H1 (cell line): ENCODE results near the gene ZNF622. TPM values are rescaled to one million over a fixed set of nuclear protein-coding genes. Genes with fewer than 3 reads are reported as not detected.

Source experiments
- CTCF ChIA-PET: fragments of 300-600 bp; sonication (Branson Sonifier 250); formaldehyde crosslinking; loops from one replicate; lab custom pipeline; 2021; ENCODE audit not compliant: partially characterized antibody; lab: Charles Lee
- POLR2A ChIA-PET: fragments of 300-600 bp; sonication (Branson Sonifier 250); formaldehyde crosslinking; loops from one replicate; lab custom pipeline; 2021; ENCODE audit warnings: inconsistent platforms; ENCODE audit not compliant: partially characterized antibody; lab: Charles Lee
- DNase-seq, 2 experiments: peaks; one replicate each; pipeline versions ENCODE4 v3.0.0 to v3.0.0-alpha.2; 2010 to 2022; ENCODE audit warnings: low spot score in 2 of 2, low read depth in 1 of 2, mixed read lengths in 1 of 2
- FAIRE-seq: peaks from 2 replicates; lab custom pipeline; 2011; peaks lifted over from hg19 to GRCh38; lab: Jason Lieb, UNC
- H2AFZ ChIP-seq: 2 replicates; pipeline ENCODE4 v1.8.1; 2012; ENCODE audit warnings: low read length, inconsistent platforms
- H2AK5ac ChIP-seq: 2 replicates; pipeline ENCODE4 v1.6.1; 2013; ENCODE audit warnings: low read depth, low read length
- H2BK120ac ChIP-seq: replicated peaks from 2 replicates; pipeline ENCODE3; 2013; ENCODE audit warnings: low read depth, low read length, inconsistent platforms
- H2BK12ac ChIP-seq: 2 replicates; pipeline ENCODE4 v1.6.1; 2013; ENCODE audit warnings: low read depth, low read length
- H2BK15ac ChIP-seq: 2 replicates; pipeline ENCODE4 v1.6.1; 2013; ENCODE audit warnings: low read length
- H2BK20ac ChIP-seq: 2 replicates; pipeline ENCODE4 v1.6.1; 2013; ENCODE audit warnings: low read length
- H2BK5ac ChIP-seq: 2 replicates; pipeline ENCODE4 v1.6.1; 2013; ENCODE audit warnings: low read depth, low read length
- H3K14ac ChIP-seq: 2 replicates; pipeline ENCODE4 v1.6.1; 2013; ENCODE audit warnings: inconsistent platforms; ENCODE audit not compliant: insufficient read length
- H3K18ac ChIP-seq: 2 replicates; pipeline ENCODE4 v1.6.1; 2013; ENCODE audit warnings: low read length; ENCODE audit errors: extremely low read depth
- H3K23ac ChIP-seq: 2 replicates; pipeline ENCODE4 v1.6.1; 2013; ENCODE audit warnings: inconsistent platforms; ENCODE audit not compliant: insufficient read length
- H3K23me2 ChIP-seq: 2 replicates; pipeline ENCODE4 v1.6.1; 2013; ENCODE audit warnings: low read depth, low read length
- H3K27ac ChIP-seq: 2 replicates; pipeline ENCODE4 v1.6.1; 2011; ENCODE audit warnings: low read depth, low read length, inconsistent platforms
- H3K27me3 ChIP-seq, 4 experiments: replicated peaks in 1 of 4; 1 replicate in 1 of 4; 2 replicates in 3 of 4; pipeline versions ENCODE4 v1.6.1 to v1.8.1; 2011 to 2013; ENCODE audit warnings: low read length in 3 of 4, mild to moderate bottlenecking in 3 of 4, inconsistent platforms in 2 of 4, mixed read lengths in 2 of 4, moderate library complexity in 1 of 4; ENCODE audit not compliant: control insufficient read depth in 3 of 4, insufficient read depth in 3 of 4; ENCODE audit errors: extremely low read depth in 1 of 4
- H3K36me3 ChIP-seq, 4 experiments: 2 replicates each; pipeline versions ENCODE4 v1.6.1 to v1.8.1; 2011 to 2013; ENCODE audit warnings: mild to moderate bottlenecking in 4 of 4, low read length in 3 of 4, moderate library complexity in 2 of 4, control low read depth in 1 of 4, inconsistent platforms in 1 of 4; ENCODE audit not compliant: insufficient read depth in 4 of 4, control insufficient read depth in 2 of 4
- H3K4ac ChIP-seq: replicated peaks from 2 replicates; pipeline ENCODE3; 2013; ENCODE audit warnings: low read length, low read depth, mixed read lengths, inconsistent platforms; ENCODE audit not compliant: insufficient read length
- H3K4me1 ChIP-seq, 4 experiments: replicated peaks in 1 of 4; 1 replicate in 1 of 4; 2 replicates in 3 of 4; pipeline versions ENCODE4 v1.6.1 to v1.8.1; 2011 to 2013; ENCODE audit warnings: low read length in 3 of 4, inconsistent platforms in 2 of 4, mixed read lengths in 1 of 4; ENCODE audit not compliant: insufficient read depth in 4 of 4, control insufficient read depth in 3 of 4
- H3K4me2 ChIP-seq, 2 experiments: 2 replicates each; pipeline versions ENCODE4 v1.6.1 to v1.8.1; 2011 to 2013; ENCODE audit warnings: low read depth in 2 of 2, low read length in 2 of 2, control low read depth in 1 of 2, inconsistent platforms in 1 of 2, mild to moderate bottlenecking in 1 of 2; ENCODE audit not compliant: insufficient read depth in 1 of 2
- H3K4me3 ChIP-seq, 4 experiments: fragments of 200-600, 300-600 bp in 1 of 4; sonication (generic), shearing (Covaris generic), sonication (Bioruptor Twin) in 1 of 4; 2 replicates each; pipeline versions ENCODE4 v1.5.1 to v1.8.1; 2011 to 2016; ENCODE audit warnings: low read length in 4 of 4, low read depth in 3 of 4, control low read depth in 2 of 4, inconsistent platforms in 2 of 4, mild to moderate bottlenecking in 2 of 4, mixed read lengths in 1 of 4, moderate library complexity in 1 of 4; ENCODE audit not compliant: insufficient read depth in 2 of 4; ENCODE audit errors: extremely low read depth in 1 of 4
- H3K56ac ChIP-seq: replicated peaks from 2 replicates; pipeline ENCODE3; 2013; ENCODE audit warnings: low read depth, mild to moderate bottlenecking, mixed read lengths, low read length, inconsistent platforms; ENCODE audit not compliant: insufficient read length
- H3K79me1 ChIP-seq: 2 replicates; pipeline ENCODE4 v1.6.1; 2013; ENCODE audit warnings: low read depth, low read length, control low read depth
- H3K79me2 ChIP-seq, 2 experiments: 2 replicates each; pipeline versions ENCODE4 v1.6.1 to v1.8.1; 2012 to 2013; ENCODE audit warnings: low read length in 2 of 2, mild to moderate bottlenecking in 2 of 2, inconsistent platforms in 1 of 2; ENCODE audit not compliant: insufficient read depth in 2 of 2, control insufficient read depth in 1 of 2
- H3K9ac ChIP-seq, 4 experiments: replicated peaks in 1 of 4; 1 replicate in 1 of 4; 2 replicates in 3 of 4; pipeline versions ENCODE4 v1.6.1 to v1.8.1; 2011 to 2013; ENCODE audit warnings: low read depth in 3 of 4, low read length in 3 of 4, control low read depth in 2 of 4, mild to moderate bottlenecking in 2 of 4, moderate library complexity in 2 of 4, inconsistent platforms in 1 of 4; ENCODE audit errors: extremely low read depth in 1 of 4
- H3K9me3 ChIP-seq, 2 experiments: 2 replicates each; pipeline versions ENCODE4 v1.6.1 to v1.8.1; 2012 to 2013; ENCODE audit warnings: mild to moderate bottlenecking in 2 of 2, moderate library complexity in 2 of 2, control low read depth in 1 of 2, inconsistent platforms in 1 of 2, low read depth in 1 of 2, low read length in 1 of 2, mixed read lengths in 1 of 2; ENCODE audit not compliant: insufficient read depth in 2 of 2
- H4K20me1 ChIP-seq, 2 experiments: replicated peaks in 1 of 2; 2 replicates each; pipeline versions ENCODE3 to v1.8.1; 2011 to 2013; ENCODE audit warnings: inconsistent platforms in 2 of 2, low read length in 2 of 2, mild to moderate bottlenecking in 1 of 2; ENCODE audit not compliant: insufficient read depth in 2 of 2, control insufficient read depth in 1 of 2
- H4K5ac ChIP-seq: 2 replicates; pipeline ENCODE4 v1.6.1; 2013; ENCODE audit warnings: low read length, low read depth, mixed read lengths, inconsistent platforms; ENCODE audit not compliant: insufficient read length
- H4K8ac ChIP-seq: 2 replicates; pipeline ENCODE4 v1.8.0; 2013; ENCODE audit warnings: mild to moderate bottlenecking, moderate library complexity, low read length, inconsistent platforms; ENCODE audit not compliant: insufficient read depth; ENCODE audit errors: extremely low read depth
- H4K91ac ChIP-seq: replicated peaks from 2 replicates; pipeline ENCODE3; 2013; ENCODE audit warnings: low read length, mixed read lengths, inconsistent platforms; ENCODE audit not compliant: insufficient read length
- BRCA1 ChIP-seq: IDR thresholded peaks from 2 replicates; pipeline ENCODE4 v1.6.1; 2012; ENCODE audit warnings: low read depth, low read length, improper control_type of control experiment
- CHD2 ChIP-seq: IDR thresholded peaks from 2 replicates; pipeline ENCODE4 v1.6.1; 2012; ENCODE audit warnings: low read length, improper control_type of control experiment
- KDM5A ChIP-seq: fragments of 200-600 bp; IDR thresholded peaks from 2 replicates; pipeline ENCODE4 v1.7.1; 2012; ENCODE audit warnings: mild to moderate bottlenecking, low read length, inconsistent platforms, mixed read lengths
- RAD21 ChIP-seq, 2 experiments: IDR thresholded peaks in 1 of 2; conservative IDR thresholded peaks in 1 of 2; 2 replicates each; pipeline ENCODE4 v1.6.1; 2011; ENCODE audit warnings: low read depth in 2 of 2, low read length in 2 of 2, improper control_type of control experiment in 1 of 2, inconsistent platforms in 1 of 2, mild to moderate bottlenecking in 1 of 2, moderate library complexity in 1 of 2
- RFX5 ChIP-seq: IDR thresholded peaks from 2 replicates; pipeline ENCODE4 v1.6.1; 2011; ENCODE audit warnings: low read depth, low read length, improper control_type of control experiment, borderline replicate concordance
- RNF2 ChIP-seq: fragments of 200-900, 300-1000 bp; sonication (generic); IDR thresholded peaks from 2 replicates; pipeline ENCODE4 v1.7.1; 2016; ENCODE audit warnings: borderline replicate concordance, low read depth, mild to moderate bottlenecking, antibody characterized with exemption, low read length; ENCODE audit not compliant: poor library complexity, severe bottlenecking; ENCODE audit errors: missing control alignments
- SIRT6 ChIP-seq: IDR thresholded peaks from one replicate; pipeline ENCODE4 v1.7.1; 2012; ENCODE audit warnings: low read length, inconsistent platforms
- TAF7 ChIP-seq: optimal IDR thresholded peaks from 2 replicates; pipeline ENCODE3; 2011; ENCODE audit warnings: low read depth, mild to moderate bottlenecking, inconsistent platforms, low read length, moderate library complexity, borderline replicate concordance
- WGBS, 2 experiments: shearing (Covaris generic) in 1 of 2; methylation state at CpG; one replicate each; pipeline versions ENCODE4 v1.1.6 to v1.1.7; 2013 to 2015; ENCODE audit warnings: low lambda C conversion rate in 2 of 2, mixed read lengths in 2 of 2, inconsistent platforms in 1 of 2, low coverage in 1 of 2, missing lambda C conversion rate in 1 of 2; ENCODE audit not compliant: insufficient replicate concordance in 2 of 2, insufficient coverage in 1 of 2, insufficient read length in 1 of 2; ENCODE audit errors: extremely low coverage in 1 of 2, missing lambda C conversion rate in 1 of 2; 5-methylcytosine and 5-hydroxymethylcytosine counted together
- polyA plus RNA-seq, 7 experiments: library from polyadenylated mRNA; depleted of rRNA in 3 of 7; stranded (reverse) in 5 of 7; unstranded in 2 of 7; fragments of >200 nt in 5 of 7; fragments of 200-250 nt in 2 of 7; gene quantifications; 1 replicate in 5 of 7; 2 replicates in 1 of 7; 4 replicates in 1 of 7; pipeline versions ENCODE4 v1.2.1 to v1.2.3, GENCODE V29; 2011 to 2013; ENCODE audit warnings: missing spikeins in 2 of 7, mixed read lengths in 2 of 7
- total RNA-seq: library from RNA; stranded (reverse); fragmentation: NEBNext Ultra II Directional; extraction: Animal tissue kit (Norgen Biotek cat#: 25700); gene quantifications from 2 replicates; pipeline ENCODE4 v1.2.1, GENCODE V29; 2021
- TF ChIP-seq, protein P1 (sequence below), 3 experiments: IDR thresholded peaks; 1 replicate in 2 of 3; 2 replicates in 1 of 3; pipeline versions ENCODE4 v1.5.1 to v1.6.1; 2011; ENCODE audit warnings: low read length in 3 of 3, mild to moderate bottlenecking in 3 of 3, inconsistent platforms in 2 of 3, low read depth in 1 of 3, moderate library complexity in 1 of 3; ENCODE audit not compliant: insufficient read depth in 1 of 3; ENCODE audit errors: control extremely low read depth in 1 of 3
- TF ChIP-seq, protein P2 (sequence below): IDR thresholded peaks from 2 replicates; pipeline ENCODE4 v1.6.1; 2011; ENCODE audit warnings: low read depth, mild to moderate bottlenecking, low read length; ENCODE audit not compliant: insufficient read depth

ZNF622 gene
- total and polyA plus RNA-seq, 2 of the 8 experiments (the other 6 are each of a cell fraction or from before 2014, with no cell fraction given) = 8.8 to 30.8 TPM

DNA sequence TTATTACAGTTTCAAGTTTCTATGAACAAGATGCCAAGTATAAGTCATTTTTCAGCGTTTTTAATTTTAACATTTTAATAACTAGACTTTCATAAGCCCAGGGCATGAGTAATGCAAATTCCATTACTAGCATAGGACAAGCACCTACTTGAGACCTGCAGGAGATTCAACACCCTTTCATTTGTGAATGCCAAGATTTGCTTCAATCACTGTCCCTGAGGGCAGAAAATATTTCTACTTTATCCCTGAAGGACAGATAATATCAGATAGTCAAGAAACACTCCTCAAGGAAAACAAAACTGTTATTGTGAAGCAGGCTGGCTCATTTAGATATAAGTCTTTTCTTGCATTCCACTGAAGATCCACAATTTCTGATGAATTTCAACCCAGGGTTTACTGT is 27.7 kb upstream of the ZNF622 start:
- Histone ChIP-seq H3K23me2 (no peaks in the 10 kb centered on the region; the same call in 1 of the 2 replicates), H2AK5ac (no peak overlapping the region), H2BK5ac (no peak overlapping the region), H3K14ac (no peak overlapping the region), H3K79me2 (no peaks in the 10 kb centered on the region), H3K9me3 (peaks cover 15 to 20% of the 10 kb centered on the region in 2 experiments), H2BK12ac (no peak overlapping the region), H4K8ac (no peak overlapping the region), H2BK120ac (no peak overlapping the region), H4K91ac (no peak overlapping the region), H3K4me2 (no peak overlapping the region), H3K4me1 (no peaks in the 10 kb centered on the region), H3K36me3 (no peaks in the 10 kb centered on the region; a peak in 1 of 8 replicates), H3K18ac (no peak overlapping the region), H2BK20ac (no peak overlapping the region), H3K23ac (no peak overlapping the region), H3K27me3 (no peaks in the 10 kb centered on the region), H3K27ac (no peak overlapping the region), H4K5ac (no peak overlapping the region), H3K79me1 (no peaks in the 10 kb centered on the region), H3K56ac (no peak overlapping the region), H4K20me1 (no peaks in the 10 kb centered on the region), H3K4me3 (no peak overlapping the region), H3K9ac (no peak overlapping the region), H2AFZ (no peak overlapping the region), H3K4ac (no peak overlapping the region), H2BK15ac (no peak overlapping the region)
- 89% methylated on average over 1 of the region's 1 CpG; no CpG with 5 or more reads in 1 of the 2 experiments for WGBS, 2 experiments
- ChIA-PET POLR2A (interaction anchor here (1.3 kb wide), 1 partner anchor 12 kb away, joined by 3 read pairs; no protein-coding TSS in a partner anchor), CTCF (no interaction called here)
- no peak for FAIRE-seq
- DNase-seq = no peak
- TF ChIP-seq CHD2 (no peak), RFX5 (no peak), BRCA1 (no peak), SIRT6 (no peak), TAF7 (no peak), KDM5A (no peak), RNF2 (no peak), RAD21 (IDR thresholded peaks at IDR 0.05 in 1 of 2, conservative IDR thresholded peaks at IDR 0.05 in 1 of 2; ENCODE audit: low read depth in 2 of 2, low read length in 2 of 2) (no peak)
- TF ChIP-seq, protein P1, sequence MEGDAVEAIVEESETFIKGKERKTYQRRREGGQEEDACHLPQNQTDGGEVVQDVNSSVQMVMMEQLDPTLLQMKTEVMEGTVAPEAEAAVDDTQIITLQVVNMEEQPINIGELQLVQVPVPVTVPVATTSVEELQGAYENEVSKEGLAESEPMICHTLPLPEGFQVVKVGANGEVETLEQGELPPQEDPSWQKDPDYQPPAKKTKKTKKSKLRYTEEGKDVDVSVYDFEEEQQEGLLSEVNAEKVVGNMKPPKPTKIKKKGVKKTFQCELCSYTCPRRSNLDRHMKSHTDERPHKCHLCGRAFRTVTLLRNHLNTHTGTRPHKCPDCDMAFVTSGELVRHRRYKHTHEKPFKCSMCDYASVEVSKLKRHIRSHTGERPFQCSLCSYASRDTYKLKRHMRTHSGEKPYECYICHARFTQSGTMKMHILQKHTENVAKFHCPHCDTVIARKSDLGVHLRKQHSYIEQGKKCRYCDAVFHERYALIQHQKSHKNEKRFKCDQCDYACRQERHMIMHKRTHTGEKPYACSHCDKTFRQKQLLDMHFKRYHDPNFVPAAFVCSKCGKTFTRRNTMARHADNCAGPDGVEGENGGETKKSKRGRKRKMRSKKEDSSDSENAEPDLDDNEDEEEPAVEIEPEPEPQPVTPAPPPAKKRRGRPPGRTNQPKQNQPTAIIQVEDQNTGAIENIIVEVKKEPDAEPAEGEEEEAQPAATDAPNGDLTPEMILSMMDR (IDR thresholded peaks at IDR 0.05; ENCODE audit: control extremely low read depth in 1 of 3, insufficient read depth in 1 of 3, low read depth in 1 of 3, low read length in 3 of 3) = no peak
- TF ChIP-seq, protein P2, sequence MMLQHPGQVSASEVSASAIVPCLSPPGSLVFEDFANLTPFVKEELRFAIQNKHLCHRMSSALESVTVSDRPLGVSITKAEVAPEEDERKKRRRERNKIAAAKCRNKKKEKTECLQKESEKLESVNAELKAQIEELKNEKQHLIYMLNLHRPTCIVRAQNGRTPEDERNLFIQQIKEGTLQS = no peak
